Colon (tissue), 2 donors: Measurements from ENCODE around the gene CCDC188.
"Not testable (repeated sequence)": the region's sequence is repeated elsewhere in the genome, so short reads cannot be mapped to it uniquely, and the experiment has no call there.

ENCODE experiments used
- FAIRE-seq: peaks from 2 replicates; lab custom pipeline; 2012; peaks lifted over from hg19 to GRCh38; lab: Jason Lieb, UNC
- donor health status: control.
- donor health status: control.

The CCDC188 gene

DNA sequence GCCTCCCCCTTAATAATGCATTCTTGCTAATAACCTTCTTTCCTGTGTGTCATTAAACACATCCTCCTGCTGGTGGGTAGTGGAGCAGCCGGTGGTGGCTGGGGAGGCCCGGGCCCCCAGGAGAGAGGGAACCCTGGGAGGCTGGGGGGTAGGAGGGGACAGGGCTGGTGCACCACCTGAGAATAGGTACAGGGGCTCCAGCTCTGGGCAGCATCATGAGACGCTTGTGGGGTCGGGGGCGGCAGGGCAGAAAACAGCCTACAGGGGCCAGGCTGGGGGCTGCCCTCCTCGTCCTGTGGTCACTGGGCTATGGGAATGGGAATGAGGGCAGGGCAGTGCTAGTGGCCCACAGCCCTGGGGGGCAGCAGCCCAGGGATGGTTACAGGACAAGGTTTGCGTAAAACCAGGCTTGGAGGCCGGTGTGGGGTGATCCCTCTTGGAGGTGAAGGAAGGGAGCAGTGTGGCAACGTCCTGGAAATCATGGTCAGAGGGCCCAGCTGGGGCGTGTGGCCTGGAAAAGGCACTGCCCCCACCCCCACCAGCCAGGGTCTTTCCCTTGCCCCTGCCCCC is 18.5 kb upstream of the CCDC188 start:
- no peak for FAIRE-seq

DNA sequence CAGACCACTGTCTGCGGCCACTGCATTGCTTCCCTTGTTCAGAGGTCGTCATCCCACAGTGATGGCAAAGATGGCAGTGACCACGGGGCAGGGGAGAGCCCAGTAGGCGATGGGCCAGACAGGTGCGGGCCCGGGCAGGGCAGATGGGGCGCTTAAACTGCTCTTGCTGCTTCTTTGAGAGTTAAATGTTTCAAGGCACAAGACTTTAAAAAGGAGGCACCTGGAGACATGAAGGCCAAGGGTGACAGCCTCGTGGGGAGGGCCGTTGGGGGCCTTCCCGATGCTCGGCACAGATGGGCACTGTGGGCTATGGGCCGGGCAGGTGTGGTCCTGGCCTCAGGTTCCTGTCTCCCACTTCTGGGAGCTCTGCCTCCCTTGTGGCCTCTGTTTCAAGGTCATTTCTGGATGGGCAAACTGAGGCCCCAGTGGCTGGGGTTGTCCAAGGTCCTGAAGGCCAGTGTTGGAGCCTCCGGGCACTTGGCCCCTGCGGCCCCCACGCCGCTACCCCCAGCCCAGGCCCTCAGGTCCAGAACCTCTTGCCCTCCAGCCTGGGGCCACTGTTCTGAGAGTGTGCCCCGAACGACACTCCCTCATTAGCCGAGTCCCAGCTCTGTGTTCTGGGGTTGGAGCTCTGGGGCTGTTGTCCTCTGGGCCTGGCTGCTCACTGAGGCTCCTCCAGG is 16.9 kb upstream of the CCDC188 start:
- FAIRE-seq = no peak

DNA sequence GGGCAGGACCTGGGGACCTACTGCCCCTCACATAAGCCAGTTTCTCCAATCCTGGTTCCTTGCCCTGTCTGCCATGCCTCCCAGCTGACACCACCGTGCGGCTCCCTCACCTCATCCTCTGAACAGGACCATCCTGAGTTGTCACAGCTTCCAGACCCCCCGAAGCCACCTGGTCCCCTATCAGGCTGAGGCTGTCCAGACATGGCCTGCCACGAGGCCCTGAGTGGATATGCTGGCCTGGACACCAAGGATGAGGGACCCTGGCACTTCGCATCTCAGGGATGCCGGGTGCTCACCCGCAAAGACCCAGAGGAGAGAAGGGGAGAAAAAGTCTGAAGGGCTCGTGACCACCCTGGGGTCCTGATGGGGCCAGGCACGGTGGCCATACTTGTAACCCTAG is 15.8 kb upstream of the CCDC188 start:
- FAIRE-seq = no peak

DNA sequence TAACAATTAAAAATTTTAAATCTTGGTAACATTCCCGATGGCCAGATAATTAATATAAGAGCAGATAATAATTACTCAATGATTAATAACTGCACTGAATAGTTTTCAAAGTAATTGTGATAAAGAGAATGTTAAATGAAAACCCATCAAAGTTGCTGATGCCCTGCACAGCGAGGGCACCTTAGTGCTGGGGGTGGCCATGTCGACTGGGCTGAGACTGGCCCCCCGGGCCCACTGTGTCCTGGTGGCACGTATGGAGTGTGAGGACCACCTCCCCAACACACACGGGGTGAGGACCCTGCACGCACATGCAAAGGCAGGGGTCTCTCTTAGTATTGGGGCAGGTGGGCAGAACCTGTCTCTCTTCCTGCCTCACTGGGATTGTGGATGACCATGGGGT is 15.1 kb upstream of the CCDC188 start:
- no peak for FAIRE-seq

DNA sequence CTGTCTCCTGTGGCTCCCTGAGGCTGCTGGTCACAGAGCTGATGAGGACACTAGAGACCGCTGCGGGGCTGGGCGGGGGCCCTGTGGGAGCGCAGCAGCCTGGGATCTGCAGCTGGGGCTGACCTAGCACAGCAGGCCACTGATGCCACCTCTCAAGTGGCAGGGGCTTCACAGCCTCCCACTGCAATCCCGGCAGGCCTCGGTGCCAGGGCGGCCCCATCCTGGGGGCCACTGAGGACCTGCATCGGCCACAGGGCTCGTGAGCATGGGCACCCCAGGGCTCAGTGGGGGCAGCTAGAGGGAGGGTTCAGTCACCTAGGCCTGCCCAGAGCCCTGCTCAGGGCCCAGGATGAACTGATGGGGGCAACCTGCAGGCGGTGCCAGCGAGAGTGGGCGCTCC is 14.6 kb upstream of the CCDC188 start:
- FAIRE-seq = no peak

DNA sequence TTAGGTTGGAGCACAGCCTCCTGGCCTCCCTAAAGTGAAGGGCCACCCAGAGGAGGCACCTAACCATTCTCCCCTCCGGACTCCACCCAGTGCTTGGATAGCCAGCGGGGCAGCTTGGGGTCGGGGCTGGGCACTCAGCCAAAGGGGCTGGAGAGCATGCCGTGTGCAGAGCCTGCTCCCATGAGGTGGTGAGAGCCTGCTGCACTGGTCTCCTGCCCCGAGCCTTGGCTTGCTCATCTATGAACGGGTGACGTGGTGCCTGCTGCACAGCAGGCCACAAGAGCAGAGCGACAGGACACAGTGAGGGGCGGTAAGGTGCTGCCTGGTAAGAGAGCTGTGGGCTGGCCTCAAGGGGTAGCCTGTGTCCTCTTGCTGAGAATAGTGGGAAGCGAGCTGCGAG is 14.0 kb upstream of the CCDC188 start:
- FAIRE-seq = no peak

DNA sequence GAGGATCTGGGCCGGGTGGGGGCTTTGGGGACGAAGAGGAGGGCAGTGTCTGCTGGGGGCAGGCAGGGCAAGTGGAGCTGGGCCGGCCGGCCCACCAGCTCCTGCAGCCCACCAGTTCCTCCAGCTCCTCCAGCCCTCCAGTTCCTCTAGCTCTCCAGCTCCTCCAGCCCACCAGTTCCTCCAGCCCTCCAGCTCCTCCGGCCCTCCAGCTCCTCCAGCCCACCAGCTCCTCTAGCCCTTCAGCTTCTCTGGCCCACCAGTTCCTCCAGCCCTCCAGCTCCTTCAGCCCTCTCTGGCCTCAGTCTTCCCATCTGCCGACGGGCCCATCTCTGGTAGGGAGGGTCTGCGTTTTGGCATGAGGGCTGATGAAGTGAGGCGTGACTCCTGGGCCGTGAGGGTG is 9.2 kb upstream of the CCDC188 start:
- FAIRE-seq = no peak

DNA sequence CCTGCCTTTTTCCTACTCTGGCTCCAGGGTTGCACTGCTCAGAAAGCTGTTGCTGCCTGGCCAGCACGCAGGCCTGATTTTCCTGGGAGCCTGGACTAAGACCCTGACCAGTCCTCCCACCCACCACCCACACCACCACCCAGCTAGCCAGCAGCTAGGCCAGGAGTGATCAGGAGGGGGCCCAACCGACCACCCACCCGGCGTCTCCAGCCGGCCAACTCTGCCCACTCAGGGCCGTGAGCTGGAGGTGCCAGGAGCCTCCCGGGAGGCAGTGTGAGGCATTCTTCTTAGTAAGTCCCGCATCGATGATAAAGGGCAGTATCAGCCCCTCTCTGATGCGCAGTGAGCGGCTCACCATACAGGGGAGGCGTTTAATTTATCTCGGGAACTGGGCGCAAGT is 8.7 kb upstream of the CCDC188 start:
- not testable (repeated sequence) for FAIRE-seq

DNA sequence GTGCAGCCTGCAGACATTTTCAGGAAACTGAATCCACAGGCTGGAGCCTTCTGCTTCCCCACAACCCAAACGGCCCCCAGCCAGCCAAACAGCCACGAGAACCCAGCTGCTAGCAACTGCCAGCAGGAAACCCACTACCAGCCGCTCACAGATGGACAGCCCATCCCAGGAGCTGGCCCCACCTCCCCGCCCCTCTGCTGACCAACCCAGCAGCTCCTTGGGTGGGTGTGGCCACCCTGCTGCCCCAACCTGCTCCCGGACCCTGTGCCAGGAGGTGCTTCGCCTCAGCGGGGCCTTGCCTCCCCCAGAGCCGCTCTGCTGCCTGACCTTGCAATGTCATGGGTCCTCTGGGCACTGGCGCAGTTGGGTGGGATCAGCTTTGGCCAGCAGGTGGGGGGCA is 8.2 kb upstream of the CCDC188 start:
- FAIRE-seq = no peak

DNA sequence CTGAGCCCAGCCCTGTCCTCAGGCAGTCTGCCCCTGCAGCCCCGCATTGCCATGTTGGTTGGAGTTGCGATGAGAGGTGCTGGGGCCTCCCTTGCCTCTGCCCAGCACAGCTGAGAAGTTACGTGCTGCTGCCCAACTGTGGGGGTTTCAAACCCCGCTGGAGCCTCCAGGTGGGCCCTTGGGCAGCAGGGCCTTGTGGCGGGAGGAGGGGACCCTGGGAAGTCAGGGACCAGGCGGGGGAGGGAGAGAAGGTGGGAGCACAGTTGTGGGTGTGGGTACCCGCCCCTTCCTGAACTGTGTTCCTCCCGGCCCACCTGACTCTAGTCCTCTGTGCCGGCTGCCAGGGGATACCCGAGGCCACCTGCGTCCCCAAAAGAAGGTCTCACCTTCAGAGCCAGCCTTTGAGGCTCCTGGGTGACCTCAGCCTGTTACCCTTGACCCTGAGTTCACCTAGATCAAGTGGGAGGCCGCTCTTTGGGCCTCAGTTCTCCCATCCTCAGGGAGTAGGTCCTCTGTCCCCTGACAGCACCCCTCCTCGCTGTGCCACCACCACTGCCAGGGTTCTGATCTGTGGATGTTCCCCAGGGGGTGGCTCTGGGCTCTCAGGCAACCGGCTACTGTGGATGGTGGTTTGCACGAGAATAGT is 7.7 kb upstream of the CCDC188 start:
- FAIRE-seq = no peak

DNA sequence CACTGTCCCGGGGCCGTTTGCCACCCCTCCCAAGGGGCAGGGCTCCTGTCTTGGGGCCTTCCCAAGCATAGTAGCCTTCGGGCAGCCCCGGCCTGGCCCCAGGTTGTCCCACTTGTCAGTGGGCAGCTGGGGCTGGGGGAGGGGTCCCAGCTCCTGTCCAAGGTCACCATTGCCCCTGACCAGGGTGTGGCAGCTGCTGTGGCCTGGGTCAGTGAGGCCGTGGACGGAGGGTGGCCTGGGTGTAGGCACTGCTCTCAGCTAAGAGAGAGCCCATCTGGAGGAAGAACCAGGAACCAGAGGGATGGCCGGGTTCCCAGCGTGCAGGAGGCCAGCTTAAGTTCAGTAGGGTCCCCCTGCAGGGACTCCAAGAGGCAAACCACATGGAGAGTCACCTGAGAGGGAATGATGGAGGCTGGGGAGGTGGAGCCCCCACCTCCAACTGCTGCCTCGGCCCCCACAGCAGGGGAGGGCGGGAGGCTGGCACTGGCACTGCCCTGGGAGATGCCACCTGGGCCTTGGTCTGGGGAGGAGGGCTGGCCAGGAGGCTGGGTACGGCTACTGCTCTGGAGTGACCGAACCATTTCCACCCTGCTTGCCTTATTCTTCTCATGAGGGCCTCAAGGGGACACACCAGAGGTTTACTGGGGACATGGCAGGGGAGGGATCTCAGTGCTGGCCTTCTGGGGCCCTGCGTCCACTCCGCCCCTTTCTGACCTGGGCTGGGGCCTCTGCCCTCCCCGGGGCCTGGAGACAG is 6.8 kb upstream of the CCDC188 start:
- FAIRE-seq = no peak

DNA sequence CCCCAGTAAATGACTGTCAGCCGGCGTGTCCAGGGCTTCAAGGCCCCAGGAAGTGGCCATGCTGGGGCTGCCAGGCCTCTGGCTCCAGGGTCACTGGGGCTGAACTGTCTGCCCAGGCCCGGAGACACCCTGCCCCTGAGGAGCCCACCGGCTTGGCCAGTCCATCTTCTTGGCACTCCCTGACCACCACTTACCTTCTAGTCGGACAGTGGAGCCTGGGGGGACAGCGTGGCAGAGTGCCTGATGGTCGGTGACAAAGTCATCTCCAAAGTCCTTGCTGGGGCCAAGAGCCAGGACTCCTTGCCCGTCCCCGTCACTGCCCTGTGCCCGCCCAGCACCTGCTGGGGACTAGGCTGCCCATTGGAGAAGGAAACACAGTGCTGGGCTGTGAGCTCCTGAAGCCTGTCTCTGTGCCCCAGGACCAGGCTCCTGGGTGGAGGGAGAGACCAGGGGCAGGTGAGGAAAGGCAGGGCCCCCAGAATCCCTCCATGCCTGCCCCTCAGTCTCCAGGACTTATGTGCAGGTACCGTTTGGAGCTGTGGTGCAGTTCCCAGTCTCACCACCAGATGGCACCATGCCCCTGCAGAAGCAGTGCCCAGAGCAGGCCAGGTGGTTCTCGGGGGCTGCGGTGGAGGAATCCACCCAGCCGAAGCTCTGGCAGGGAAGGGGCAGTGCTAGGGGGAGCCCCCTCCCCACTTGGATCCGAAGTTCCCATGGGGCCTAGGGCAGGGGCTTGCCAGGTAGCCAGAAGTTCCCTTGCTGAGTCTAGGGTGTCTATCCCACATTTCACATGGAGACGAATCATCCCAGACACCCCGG is 6.0 kb upstream of the CCDC188 start:
- no peak for FAIRE-seq

DNA sequence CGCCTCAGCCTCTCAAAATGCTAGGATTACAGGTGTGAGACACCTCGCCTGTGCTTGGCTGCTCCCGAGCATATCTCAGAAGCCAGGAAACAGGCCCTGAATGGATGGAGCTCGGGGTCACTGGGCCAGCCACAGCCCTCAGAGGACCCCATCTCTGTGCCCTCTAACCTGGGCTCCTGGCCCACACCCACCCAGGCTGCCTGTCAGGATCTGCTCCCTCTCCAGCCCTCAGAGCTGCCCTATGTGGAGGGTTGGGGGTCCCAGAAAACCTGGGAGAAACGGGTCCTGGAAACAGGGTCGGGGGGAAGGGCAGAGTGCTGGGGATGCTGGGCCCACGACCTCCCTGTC is 5.2 kb upstream of the CCDC188 start:
- FAIRE-seq = no peak

DNA sequence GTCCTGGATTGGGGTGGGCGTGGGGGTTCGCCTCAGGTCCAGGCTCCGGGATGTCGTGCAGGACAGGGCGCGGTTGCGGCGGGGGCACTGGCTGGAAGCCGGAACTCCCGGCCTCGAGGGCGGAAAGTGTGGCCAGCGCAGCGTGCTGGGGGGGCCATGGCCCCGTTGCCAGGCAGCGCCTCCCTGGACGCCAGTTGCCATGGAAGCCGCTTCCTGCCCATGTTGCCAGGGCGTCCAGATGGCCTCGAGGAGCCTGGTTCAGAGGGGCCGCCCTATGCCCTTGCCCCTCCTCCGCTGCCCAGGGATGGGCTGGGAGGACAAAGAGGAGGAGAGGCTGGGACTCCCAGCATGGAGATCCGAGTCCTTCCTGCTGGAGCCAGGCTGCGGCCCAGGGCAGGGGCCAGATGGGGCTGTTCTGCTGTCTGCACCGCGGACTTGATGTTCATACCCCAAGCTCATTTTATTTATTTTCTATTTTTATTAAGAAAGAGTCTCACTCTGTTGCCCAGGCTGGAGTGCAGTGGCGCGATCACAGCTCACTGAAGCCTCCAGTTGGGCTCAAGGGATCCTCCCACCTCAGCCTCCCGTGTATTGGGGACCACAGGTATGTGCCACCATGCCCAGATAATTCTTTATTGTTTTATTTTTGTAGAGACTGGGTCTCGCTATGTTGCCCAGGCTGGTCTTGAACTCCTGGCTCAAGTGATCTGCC is 4.6 kb upstream of the CCDC188 start:
- FAIRE-seq = no peak

DNA sequence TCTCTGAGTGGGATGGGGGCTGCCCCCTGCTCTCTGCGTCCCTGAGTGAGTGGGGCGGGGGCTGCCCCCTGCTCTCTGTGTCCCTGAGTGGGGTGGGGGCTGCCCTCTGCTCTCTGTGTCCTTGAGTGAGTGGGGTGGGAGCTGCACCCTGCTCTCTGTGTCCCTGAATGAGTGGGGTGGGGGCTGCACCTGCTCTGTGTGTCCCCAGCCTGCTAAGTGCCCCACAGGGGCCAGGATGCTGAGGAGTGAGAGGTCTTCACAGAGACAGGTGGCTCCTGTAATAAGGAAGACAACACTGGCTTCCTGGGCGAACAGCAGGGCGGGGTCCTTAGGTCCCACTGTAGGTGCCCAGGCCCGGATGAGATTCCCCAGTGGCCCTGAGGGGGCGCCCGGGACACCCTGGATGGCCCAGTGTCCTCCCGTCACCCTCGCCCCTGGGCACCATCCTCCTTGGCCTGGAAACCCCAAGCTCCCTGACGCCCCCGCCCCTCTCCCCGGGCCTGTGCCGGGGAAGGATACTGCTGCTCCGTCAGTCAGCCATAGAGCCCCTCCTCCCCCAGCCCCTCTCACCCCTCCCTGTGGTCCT is 3.8 kb upstream of the CCDC188 start:
- FAIRE-seq = no peak

DNA sequence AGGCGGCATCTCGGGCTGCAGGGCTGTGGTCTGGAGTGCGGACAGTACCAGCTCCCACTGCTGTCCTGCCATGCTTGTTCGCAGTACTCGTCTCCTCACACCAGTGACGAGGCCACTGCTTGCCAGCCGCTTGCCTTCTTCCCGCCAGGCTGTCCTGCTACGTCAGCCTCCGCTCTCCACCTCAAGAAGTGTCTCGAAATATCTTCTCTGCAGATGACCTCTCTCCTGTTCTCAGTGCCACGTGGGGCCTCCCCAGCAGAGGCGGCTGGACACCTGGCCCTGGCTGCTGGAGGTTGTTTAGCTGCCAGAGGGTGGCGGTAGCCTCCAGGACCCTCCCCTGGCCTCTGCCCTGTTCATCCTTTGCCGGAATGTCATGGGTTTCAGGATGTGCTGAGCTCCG is 3.1 kb upstream of the CCDC188 start:
- FAIRE-seq = no peak

DNA sequence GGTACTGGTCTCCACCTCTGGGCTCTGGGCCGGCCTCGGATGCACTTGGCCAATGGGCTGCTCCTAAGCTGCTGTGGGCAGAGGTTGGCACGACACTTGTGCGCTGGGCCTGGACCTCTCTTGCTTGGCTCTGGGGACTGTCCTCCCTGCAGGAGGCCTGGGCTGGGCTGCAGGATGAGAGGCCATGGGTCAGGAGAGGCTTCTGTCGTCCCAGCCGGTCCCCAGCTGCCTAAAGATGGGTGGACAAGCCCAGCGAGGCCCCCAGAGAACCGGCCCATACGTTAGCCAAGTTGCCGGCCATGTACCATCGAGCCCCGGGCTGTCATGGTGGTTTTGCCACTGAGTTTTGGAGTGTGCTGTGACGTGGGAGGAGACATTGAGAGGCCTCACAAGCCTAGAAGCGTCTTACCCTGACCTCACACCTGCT is 1.6 kb upstream of the CCDC188 start:
- FAIRE-seq = no peak

DNA sequence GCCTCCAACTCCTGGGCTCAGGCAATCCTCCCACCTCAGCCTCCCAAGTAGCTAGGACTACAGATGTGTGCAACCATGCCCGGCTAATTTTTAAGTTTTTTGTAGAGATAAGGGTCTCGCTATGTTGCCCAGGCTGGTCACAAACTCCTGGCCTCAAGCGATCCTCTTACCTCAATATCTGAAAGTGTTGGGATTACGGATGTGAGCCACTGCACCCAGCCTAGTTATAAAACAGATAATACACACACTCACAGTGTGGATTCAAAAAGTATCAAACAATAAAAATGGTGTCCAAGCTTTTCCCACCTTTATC is 377 bp upstream of the CCDC188 start:
- no peak for FAIRE-seq

DNA sequence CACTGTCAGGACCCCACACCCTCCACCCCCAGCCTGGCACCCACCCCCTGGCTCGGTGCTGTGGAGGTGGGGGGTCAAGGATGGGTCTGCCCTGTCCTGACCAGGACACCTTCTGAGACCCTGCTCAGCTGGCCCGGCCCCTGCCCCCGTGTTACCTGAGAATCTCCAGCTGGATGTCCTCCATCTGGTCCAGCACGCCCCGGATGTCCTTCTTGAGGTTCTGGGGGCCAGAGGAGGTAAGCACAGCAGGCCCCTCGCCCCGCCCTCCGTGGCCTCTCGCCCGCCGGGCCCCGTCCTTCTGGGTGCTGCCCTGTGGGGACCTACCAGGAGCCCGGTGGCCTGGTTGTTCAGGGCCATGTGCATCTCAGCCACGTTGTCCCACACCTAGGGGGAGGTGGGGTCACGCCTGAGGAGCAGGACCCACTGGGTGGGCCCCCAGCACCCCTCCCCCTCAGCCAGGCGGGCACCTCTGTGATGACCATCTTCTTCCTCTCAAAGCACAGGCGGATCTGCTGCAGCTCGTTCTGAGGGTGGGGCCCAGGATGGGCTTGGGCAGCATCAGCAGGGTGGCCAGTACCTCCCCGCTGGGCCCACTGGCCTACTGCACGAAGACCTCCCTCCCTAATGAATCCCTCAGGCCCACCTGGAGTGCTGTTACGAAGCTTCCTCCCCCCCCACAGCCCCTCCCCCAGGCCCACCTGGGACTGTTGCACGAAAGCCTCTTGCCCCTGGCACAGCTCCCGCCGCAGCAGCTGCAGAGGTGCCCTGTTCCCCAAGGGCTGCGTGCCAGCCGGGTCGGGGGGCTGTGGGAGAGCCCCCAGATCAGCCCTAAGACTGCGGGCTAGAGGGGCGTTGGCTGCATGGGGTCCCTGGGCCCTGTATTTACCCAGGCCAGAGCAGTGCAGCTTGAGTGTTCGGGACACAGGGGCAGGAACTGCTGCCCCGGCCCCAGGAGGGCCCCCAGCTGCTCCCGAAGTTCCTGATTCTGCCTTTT is 1.3 kb downstream of the CCDC188 start:
- FAIRE-seq = no peak

DNA sequence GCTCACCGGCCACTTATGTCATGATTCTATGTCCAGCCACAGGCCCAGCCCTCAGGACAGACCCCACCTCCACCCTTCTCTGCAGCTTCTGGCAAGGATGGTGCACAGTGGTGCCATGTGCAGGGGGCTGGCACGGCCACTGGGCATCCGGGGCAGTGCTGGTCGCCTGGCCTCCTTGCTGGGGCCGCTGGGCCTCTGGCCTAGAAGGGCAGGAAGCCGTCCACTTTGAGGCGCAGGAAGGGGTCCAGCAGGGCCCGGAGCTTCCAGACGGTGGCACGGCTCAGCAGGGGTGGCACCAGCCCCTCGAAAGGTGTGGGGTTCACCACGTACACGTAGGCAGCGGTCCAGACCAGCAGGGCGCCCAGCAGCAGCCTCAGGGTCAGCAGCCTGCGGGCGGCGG is 2.4 kb downstream of the CCDC188 start:
- no peak for FAIRE-seq
